HG02970 (cell line): ENCODE data around the gene ZFP30.
"Not testable (repeated sequence)": the region's sequence is repeated elsewhere in the genome, so short reads cannot be mapped to it uniquely, and the experiment has no call there.

Source experiments
- ATAC-seq: cut with Tn5 transposase; IDR thresholded peaks from one replicate; pipeline ENCODE4 v1.9.1; 2021; ENCODE audit warnings: mild to moderate bottlenecking, moderate library complexity, moderate number of reproducible peaks; ENCODE audit not compliant: unreplicated experiment, low FRiP score

The ZFP30 gene

GRCh38 chr19:37655301-37655688 is at the start of gene ZFP30:
Gene ZFP30 (minus strand): TSS chr19:37655465. CDS start chr19:37647822, 7,643 bp downstream.
- peak; percentile 61 for ATAC-seq

DNA sequence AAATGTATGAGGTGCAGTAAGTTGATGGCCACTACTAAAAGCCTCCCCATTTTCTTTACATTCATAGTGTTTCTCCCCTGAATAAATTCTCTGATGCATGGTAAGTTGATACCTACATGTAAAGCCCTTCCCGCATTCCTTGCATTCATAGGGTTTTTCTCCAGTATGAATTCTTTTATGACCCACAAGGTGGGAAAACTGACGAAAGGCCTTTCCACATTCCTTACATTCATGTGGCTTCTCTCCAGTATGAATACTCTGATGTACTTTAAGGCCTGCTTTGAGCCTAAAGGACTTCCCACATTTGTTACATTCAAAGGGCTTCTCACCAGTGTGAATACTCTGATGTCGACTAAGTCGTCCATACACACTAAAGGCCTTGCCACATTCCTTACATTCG is 43.8 kb upstream of the ZFP30 start:
- ATAC-seq = no peak

DNA sequence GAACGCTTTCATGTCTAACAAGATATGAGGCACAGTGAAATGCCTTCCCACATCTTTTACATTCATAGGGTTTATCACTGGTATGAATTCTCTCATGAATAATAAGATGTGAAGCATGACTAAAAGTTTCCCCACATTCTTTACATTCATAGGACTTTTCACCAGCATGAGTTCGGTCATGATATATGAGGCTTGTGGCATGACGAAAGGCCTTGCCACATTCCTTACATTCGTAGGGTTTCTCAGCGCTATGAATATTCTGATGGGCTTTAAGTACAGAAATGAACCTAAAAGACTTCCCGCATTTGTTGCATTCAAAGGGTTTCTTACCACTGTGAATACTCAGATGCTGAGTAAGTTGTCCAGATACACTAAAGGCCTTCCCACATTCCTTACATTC is 43.0 kb upstream of the ZFP30 start:
- no peak for ATAC-seq

DNA sequence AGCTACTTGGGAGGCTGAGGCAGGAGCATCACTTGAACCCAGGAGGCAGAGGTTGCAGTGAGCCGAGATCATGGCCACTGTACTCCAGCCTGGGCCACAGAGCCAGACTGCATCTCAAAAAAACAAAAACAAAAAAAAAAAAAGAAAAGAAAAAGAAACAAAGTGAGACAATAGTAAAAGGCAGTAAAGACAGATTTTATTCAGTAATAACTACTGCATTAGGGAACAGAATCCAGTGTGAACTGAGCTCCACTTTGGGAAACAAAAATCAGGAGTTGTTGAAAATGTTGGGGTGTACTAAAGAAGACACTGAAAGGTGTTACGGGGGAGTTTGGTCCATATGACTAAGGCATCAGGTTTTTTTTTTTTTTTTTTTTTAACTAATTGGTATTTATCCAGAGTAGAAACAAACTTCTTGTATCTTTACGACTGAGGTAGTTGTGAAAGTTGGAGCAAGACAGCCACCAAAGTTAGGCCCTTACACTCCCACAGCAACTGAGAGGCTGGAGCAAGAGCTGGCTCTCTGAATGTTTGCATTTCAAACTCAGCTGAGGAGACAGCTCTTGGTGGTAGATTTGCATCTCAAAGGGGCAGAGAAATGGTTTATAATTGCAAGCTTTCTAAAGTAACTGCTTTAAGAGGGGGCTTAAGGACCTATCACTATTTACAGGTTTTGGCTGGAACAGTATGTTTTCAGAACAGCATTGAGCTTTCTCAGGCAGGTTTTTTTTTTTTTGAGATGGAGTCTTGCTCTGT is 40.1 kb upstream of the ZFP30 start:
- no peak for ATAC-seq

GRCh38 chr19:37692956-37693620 is 37.8 kb upstream of the ZFP30 start:
- no peak for ATAC-seq

GRCh38 chr19:37691881-37692504 is 36.7 kb upstream of the ZFP30 start:
- no peak for ATAC-seq

DNA sequence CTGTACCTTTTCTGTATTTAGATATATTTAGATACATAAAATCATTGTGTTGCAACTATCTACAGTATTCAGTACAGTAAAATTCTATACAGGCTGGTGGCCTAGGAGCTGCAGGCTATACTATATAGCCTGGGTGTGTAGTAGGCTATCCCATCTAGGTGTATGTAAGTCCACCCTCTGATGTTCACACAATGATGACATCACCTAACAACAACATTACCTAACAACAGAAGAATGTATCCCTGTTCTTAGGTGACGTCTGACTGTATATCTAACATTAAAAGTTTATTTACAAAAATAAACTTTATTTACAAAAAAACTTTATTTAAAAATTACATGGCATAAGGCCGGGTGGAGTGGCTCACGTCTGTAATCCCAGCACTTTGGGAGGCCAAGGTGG is 28.3 kb upstream of the ZFP30 start:
- ATAC-seq = no peak

DNA sequence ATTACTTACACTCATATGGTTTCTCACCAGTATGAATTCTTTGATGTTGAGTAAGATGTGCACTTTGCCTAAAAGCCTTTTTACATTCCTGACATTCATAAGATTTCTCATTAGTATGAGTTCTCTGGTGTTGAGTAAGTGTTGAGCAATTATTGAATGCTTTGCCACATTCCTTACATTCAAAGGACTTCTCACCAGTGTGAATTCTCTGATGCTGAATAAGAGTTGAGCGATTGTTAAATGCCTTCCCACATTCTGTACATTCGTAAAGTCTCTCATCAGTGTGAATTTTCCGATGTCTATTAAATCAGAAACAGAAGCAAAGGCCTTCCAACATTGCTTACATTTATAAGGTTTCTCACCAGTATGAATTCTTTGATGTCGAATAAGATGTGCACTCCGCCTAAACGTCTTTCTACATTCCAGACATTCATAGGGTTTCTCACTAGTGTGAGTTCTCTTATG is 14.2 kb upstream of the ZFP30 start:
- ATAC-seq = no peak

DNA sequence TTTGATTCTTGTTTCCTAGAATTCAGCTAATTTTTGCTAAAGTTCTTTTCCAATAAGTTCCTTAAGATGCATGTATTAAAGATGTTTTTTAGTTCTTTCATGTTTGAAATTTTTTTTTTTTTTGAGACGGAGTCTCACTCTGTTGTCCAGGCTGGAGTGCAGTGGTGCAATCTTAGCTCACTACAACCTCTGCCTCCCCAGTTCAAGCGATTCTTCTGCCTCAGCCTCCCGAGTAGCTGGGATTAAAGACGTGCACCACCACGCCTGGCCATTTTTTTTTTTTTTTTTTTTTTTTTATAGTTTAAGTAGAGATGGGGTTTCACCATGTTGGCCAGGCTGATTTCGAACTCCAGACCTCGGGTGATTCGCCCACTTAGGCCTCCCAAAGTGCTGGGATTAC is 1.9 kb upstream of the ZFP30 start:
- ATAC-seq = not testable (repeated sequence)

- peak; percentile 60 for ATAC-seq
Observed at GRCh38 chr19:37655689-37656371, 565 bp upstream of the ZFP30 start.

GRCh38 chr19:37654629-37655300 is 500 bp downstream of the ZFP30 start:
- ATAC-seq = peak; percentile 41

- no peak for ATAC-seq
Observed at GRCh38 chr19:37654118-37654517, 1.1 kb downstream of the ZFP30 start.

GRCh38 chr19:37635076-37636056 is 19.9 kb downstream of the ZFP30 start:
- no peak for ATAC-seq

DNA sequence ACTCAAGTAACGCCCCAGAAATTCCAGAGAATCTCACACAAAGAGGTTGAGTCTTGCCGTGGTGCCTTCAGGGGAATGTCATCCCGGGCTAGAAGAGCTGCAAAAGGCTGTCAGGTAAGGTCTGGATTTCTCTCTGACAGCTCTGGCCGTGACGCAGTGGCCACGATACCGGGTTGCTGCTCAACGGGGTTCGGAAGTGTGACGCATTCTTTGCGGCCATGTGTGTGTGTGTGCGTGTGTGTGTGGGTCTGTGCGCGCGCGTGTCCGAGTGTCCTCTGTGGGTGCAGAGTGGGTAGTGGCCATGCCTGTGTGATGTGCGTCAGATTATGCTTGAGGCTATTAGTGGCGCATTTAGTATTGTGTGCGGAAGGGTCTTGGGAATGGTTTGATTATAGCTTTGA is 60.3 kb downstream of the ZFP30 start:
- ATAC-seq = peak; percentile 26

DNA sequence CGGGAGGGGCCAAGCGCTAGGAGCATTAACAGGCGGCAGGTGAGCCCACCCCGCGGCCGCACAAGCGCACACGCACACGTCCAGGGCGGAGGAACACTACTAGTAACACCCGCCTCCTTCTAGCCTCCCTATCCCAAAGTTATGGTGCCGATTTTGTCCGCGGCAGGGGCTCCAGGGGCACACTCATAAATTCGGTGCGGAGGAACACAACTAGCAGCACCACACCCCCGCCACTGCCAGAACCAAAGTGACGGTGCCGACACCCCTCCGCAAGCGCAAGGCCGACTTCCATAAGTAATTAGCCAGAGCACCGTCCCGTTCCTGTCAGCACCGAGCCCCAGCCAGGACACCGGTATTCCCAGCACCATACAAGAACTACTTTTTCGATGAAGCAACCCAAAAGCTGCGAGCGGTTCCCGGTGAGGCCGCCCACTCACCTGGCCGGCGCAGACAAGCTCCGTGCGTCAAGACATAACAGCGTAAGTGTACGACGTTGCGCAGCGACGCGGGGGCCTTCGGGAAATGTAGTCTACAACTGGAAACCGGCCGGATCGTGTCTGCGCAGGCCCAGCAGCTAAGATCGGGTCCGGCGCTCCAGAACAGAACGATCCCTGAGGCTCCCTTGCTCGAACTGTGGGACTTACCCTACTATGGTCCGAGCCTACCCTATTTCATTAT is 60.8 kb downstream of the ZFP30 start, which contains the start of the genes ZNF540 and ZNF571:
Gene ZNF540, plus strand, starts transcription at position 573 of the 678 bp plus-strand sequence. CDS start 3,572 bp downstream, outside the sequence.
Gene ZNF571, minus strand, starts transcription at position 489 of the 678 bp plus-strand sequence. CDS start 8,116 bp downstream, outside the sequence.
- peak; percentile 95 for ATAC-seq

GRCh38 chr19:37593996-37594303 is 61.3 kb downstream of the ZFP30 start:
- ATAC-seq = no peak

- ATAC-seq = no peak
Observed at GRCh38 chr19:37583340-37583739, 71.9 kb downstream of the ZFP30 start.

DNA sequence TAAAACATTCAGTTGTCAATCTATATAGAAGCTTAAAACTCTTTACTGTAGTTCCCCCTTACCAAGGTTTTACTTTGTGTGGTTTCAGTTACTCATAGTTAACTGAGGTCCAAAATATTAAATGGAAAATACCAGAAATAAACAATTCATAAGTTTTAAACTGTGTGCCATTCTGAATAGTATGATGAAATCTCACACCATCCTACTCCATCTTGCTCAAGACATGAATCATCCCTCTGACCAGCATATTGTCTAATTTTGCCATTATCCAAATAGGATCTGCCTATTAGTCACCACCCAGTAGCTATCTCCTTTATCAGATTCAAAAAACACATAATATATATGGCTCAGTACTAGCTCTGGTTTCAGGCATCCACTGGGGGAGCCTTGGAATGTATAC is 83.1 kb downstream of the ZFP30 start:
- ATAC-seq = no peak

DNA sequence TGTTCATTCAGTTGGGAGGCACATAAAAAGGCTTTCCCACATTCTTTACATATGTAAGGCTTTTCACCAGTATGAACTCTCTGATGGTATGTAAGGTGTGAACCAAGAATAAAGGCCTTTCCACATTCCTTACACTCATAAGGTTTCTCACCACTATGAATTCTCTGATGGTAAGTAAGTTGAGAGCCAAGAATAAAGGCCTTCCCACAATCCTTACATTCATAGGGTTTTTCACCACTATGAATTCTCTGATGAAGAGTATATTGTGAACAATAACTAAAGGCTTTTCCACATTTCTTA is 89.9 kb downstream of the ZFP30 start:
- ATAC-seq = no peak
